ENCODE data around the gene NDUFAF5. TPM values are rescaled to one million over a fixed set of nuclear protein-coding genes. Genes with fewer than 3 reads are reported as not detected.

Gene NDUFAF5
- polyA plus RNA-seq, 3 donors = 5.9 to 15.2 (median 7.8) TPM

- H3K9me3 Mint-ChIP-seq = peaks cover 0 to 3% (median 0%) of the 10 kb centered on the region in 7 donors
- H3K4me3 ChIP-seq (replicated peaks in 1 of 3; ENCODE audit: low read depth in 2 of 3, low read length in 3 of 3) = no peak overlapping the region
- no peak overlapping the region for H2AFZ ChIP-seq (ENCODE audit: insufficient read depth, low read depth, low read length, poor library complexity, severe bottlenecking)
- no peaks in the 10 kb centered on the region for H4K20me1 ChIP-seq (ENCODE audit: insufficient read depth, low read length)
- H3K36me3 Mint-ChIP-seq = peaks cover 13 to 14% of the 10 kb centered on the region in 2 donors
- no peak overlapping the region for H3K4me2 ChIP-seq (replicated peaks; ENCODE audit: extremely low read depth, low read length, poor library complexity, severe bottlenecking)
- H3K9me3 ChIP-seq (replicated peaks in 1 of 2; ENCODE audit: control insufficient read depth in 1 of 2, insufficient read depth in 1 of 2, low read length in 2 of 2) = no peaks in the 10 kb centered on the region
- H3K27ac Mint-ChIP-seq = no peak overlapping the region
- WGBS (ENCODE audit: insufficient coverage) = no CpG with 5 or more reads among the region's 2 CpGs
- H3K27ac ChIP-seq (ENCODE audit: low read depth in 1 of 2, low read length in 2 of 2) = no peak overlapping the region
- H3K4me3 Mint-ChIP-seq = no peak overlapping the region
- H3K27me3 ChIP-seq (ENCODE audit: control insufficient read depth in 2 of 2, insufficient read depth in 2 of 2, low read length in 2 of 2) = no peaks in the 10 kb centered on the region
- no peak for DNase-seq
- no peak for TF ChIP-seq CTCF (IDR thresholded peaks at IDR 0.05)
- intact Hi-C loops (cut with micrococcal nuclease) = loop anchor here (2.0 to 5.0 kb wide), 2 partner anchors 232 to 235 kb away; no protein-coding TSS in a partner anchor
- H3K27me3 Mint-ChIP-seq (ENCODE audit: low read depth in 3 of 3) = peaks cover 0 to 5% (median 0%) of the 10 kb centered on the region in 3 donors
- H3K4me1 Mint-ChIP-seq = peaks cover 37% of the 10 kb centered on the region
- peaks cover 13 to 15% of the 10 kb centered on the region in 2 donors for H3K36me3 ChIP-seq (replicated peaks in 1 of 2; ENCODE audit: control insufficient read depth in 1 of 2, insufficient read depth in 2 of 2, low read length in 2 of 2)
- no peaks in the 10 kb centered on the region for H3K79me2 ChIP-seq (ENCODE audit: insufficient read depth, low read length)
- H3K4me1 ChIP-seq (ENCODE audit: control insufficient read depth in 1 of 2, insufficient read depth in 2 of 2, low read length in 2 of 2) = peaks cover 25 to 28% of the 10 kb centered on the region in 2 donors
- H3K9ac ChIP-seq (ENCODE audit: insufficient read depth, low read length, poor library complexity, severe bottlenecking) = no peak overlapping the region
Measured at GRCh38 chr20:13822459-13822858, 37.6 kb downstream of the NDUFAF5 start.

- Histone ChIP-seq H3K9ac (ENCODE audit: insufficient read depth, low read length, poor library complexity, severe bottlenecking) (no peak overlapping the region), H3K27ac (ENCODE audit: low read depth in 1 of 2, low read length in 2 of 2) (no peak overlapping the region), H3K27me3 (ENCODE audit: control insufficient read depth in 2 of 2, insufficient read depth in 2 of 2, low read length in 2 of 2) (no peaks in the 10 kb centered on the region), H3K79me2 (ENCODE audit: insufficient read depth, low read length) (no peaks in the 10 kb centered on the region), H3K9me3 (replicated peaks in 1 of 2; ENCODE audit: control insufficient read depth in 1 of 2, insufficient read depth in 1 of 2, low read length in 2 of 2) (no peaks in the 10 kb centered on the region), H3K36me3 (replicated peaks in 1 of 2; ENCODE audit: control insufficient read depth in 1 of 2, insufficient read depth in 2 of 2, low read length in 2 of 2) (no peaks in the 10 kb centered on the region), H4K20me1 (ENCODE audit: insufficient read depth, low read length) (no peaks in the 10 kb centered on the region), H3K4me1 (ENCODE audit: control insufficient read depth in 1 of 2, insufficient read depth in 2 of 2, low read length in 2 of 2) (peaks cover 25 to 28% of the 10 kb centered on the region in 2 donors), H3K4me2 (replicated peaks; ENCODE audit: extremely low read depth, low read length, poor library complexity, severe bottlenecking) (no peak overlapping the region), H2AFZ (ENCODE audit: insufficient read depth, low read depth, low read length, poor library complexity, severe bottlenecking) (no peak overlapping the region), H3K4me3 (replicated peaks in 1 of 3; ENCODE audit: low read depth in 2 of 3, low read length in 3 of 3) (no peak overlapping the region)
- DNase-seq = no peak
- no peaks in the 10 kb centered on the region for H3K36me3 Mint-ChIP-seq
- H3K4me3 Mint-ChIP-seq = no peak overlapping the region
- H3K4me1 Mint-ChIP-seq = peaks cover 37% of the 10 kb centered on the region
- no CpG with 5 or more reads among the region's 3 CpGs for WGBS (ENCODE audit: insufficient coverage)
- no peak for TF ChIP-seq CTCF (IDR thresholded peaks at IDR 0.05)
- intact Hi-C loops (cut with micrococcal nuclease) = loop anchor here in 1 of 2 donors (5.0 kb wide), 1 partner anchor 233 kb away; no protein-coding TSS in a partner anchor
- H3K9me3 Mint-ChIP-seq = peaks cover 0 to 3% (median 0%) of the 10 kb centered on the region in 7 donors
- H3K27me3 Mint-ChIP-seq (ENCODE audit: low read depth in 3 of 3) = peaks cover 0 to 5% (median 3%) of the 10 kb centered on the region in 3 donors
- H3K27ac Mint-ChIP-seq = no peak overlapping the region
Measured at GRCh38 chr20:13824459-13824858, 39.6 kb downstream of the NDUFAF5 start.
